NCI-H524 (cell line): Measurements from ENCODE around the gene SAMD3.
"Not testable (repeated sequence)": the region's sequence is repeated elsewhere in the genome, so short reads cannot be mapped to it uniquely, and the experiment has no call there.

Experiments used
- DNase-seq, 2 experiments: peaks; one replicate each; lab custom pipeline; 2025; lab: John Stamatoyannopoulos, UW

Gene SAMD3, protein sequence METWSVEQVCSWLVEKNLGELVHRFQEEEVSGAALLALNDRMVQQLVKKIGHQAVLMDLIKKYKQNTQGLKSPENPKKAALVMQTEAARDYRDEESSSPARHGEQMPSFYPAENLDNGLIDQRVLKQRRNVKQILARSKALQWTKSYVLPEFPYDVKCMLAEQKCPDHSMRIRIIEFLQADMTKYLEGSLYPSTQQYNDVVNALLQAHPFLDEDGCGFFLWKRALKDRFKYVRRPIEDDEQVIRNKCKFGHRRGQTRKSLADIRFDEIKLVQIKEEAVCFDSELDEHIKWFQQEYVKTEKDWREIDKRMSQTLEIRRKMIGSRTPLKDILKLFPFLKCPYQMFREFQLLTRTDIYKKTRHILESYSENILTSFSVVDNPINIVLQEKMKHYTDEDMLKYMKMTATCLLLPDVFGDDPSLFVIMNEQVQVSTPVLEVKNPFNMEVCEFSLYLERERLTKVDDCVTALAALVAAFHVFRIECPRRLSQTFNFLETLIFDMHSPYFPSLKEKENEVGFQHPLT

DNA sequence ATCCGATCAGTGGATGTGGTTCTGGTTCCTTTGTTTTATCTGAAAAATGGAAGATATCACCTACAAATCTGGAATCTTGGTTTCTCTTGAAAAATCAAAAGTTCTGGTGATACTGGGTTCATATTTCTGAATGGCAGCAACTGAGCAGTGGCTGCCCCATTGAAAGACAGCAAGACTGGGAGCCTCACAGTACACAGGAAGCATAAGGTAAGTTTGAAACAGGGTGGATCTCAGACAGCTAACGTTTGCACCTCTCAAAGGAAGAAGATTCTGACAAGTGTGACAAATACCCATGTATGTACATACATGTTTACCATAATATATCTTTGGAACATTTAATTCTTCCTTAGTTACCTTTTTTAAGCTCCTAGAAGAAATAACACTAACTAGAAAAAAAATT, at the start of gene SAMD3:
SAMD3 (minus strand) TSS at position 177 of the 400 bp plus-strand sequence. CDS start 7,678 bp downstream, outside the sequence.
- DNase-seq: no peak

DNA sequence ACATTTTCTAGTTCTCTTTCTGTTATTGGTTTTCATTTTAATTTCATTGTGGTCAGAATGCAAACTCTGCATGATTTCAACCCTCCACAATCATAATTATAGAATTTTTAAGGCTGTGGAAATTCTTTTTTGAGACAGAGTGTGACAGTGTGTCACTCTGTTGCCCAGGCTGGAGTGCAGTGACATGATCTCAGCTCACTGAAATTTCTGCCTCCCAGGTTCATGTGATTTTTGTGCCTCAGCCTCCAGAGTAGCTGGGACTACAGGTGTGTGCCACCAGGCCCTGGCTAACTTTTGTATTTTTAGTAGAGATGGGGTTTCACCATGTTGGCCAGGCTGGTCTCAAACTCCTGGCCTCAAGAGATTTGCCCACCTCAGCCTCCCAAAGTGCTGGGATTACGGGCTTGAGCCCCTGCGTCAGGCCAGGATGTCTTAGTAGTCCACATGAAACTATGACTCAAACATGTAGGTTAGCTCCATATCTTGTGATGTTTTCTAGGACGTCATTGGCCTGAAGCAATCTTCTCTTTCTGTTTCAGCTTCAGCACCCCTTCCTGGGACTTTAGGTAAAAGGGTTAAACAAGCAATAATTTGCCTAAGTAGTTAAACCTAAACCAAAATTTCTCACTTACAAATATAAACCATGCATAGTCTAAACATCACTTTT, 47.4 kb upstream of the SAMD3 start:
- DNase-seq: no peak

DNA sequence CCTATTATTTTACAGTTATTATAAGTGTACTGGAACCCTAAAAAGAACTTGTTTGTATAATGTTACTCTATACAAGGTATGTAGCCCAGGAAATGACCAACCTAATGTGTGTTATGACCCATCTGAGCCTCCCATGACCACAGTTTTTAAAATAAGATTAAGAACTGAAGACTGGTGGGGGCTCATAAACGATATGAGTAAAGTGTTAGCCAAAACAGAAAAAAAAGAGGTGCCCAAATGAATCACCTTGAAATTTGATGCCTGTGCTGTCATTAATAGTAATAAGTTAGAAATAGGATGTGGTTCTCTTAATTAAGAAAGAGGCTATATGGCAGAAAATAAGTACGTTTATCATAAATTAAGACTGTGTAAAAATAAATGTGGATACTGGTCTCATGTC, 42.8 kb upstream of the SAMD3 start:
- DNase-seq: not testable (repeated sequence)

DNA sequence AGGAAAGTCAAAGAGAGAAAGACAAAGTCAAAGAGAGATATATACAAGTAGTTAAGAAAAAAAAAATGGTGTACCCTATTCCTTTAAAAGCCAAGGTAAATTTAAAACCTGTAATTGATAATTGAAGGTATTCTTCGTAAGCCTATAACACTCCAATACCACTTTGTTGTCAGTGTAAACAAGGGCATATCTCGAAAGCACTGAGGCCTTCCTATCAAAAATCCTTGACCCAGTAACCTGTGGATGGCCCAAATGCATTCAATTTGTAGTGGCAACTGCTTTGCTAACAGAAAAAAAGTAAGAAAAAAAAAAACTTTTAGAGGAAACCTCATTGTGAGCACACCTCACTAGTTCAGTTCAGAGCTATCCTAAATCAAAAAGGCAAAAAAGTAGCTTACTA, 39.3 kb upstream of the SAMD3 start:
- no peak for DNase-seq

DNA sequence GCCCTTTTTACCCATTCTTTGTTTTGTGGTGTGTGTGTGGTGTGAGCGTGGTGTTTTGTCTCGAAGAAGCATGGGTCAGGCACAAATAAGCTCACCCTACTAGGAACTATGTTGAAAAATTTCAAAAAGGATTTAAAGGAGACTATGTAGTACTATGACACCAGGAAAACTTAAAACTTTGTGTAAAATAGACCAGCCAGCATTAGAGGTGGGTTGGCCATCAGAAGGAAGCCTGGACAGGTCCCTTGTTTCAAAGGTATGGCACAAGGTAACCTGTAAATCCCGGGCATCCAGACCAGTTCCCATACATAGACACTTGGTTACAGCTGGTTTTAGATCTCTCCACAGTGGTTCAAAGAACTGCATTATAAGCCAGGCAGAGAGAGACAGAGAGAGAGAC, 38.8 kb upstream of the SAMD3 start:
- DNase-seq: not testable (repeated sequence)

DNA sequence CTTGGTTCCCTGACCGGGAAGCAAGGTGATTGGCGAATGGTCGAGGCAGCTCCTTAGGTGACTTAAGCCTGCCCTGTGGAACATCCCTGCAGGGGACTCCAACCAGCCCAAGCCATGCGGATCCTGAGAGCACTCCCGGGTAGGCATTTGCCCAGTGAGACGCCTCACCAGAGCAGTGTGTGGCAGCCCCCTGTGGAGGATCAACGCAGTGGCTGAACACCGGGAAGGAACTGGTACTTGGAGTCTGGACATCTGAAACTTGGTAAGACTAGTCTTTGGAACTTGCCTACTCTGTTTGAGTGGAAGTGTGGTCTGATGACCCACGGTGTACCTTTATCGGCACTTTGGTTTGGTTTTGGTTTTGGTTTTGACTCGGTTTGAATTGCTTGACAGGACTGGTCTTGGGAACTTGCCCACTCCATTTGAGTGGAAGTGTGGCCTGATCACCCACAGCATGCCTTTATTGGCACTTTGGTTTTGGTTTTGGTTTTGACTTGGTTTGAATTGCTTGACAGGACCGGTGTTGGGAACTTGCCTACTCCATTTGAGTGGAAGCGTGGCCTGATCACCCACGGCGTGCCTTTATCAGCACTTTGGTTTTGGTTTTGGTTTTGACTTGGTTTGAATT, 38.0 kb upstream of the SAMD3 start:
- not testable (repeated sequence) for DNase-seq

DNA sequence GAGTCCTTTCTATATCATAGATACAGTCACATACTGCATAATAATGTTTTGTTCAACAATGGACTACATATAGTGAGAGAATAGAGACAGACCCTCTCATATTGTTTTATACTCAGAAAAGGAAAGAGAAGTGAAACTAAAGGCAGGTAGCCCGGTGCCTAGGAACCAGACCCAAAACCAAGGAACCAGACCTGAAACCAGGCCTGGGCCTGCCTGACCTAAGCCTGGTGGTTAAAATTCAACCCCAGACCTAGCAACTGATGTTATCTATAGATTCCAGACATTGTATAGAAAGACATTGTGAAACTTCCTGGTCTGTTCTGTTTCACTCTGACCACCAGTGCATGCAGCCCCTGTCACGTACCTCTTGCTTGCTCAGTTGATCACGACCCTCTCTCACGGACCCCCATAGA, 37.3 kb upstream of the SAMD3 start:
- DNase-seq: not testable (repeated sequence)

DNA sequence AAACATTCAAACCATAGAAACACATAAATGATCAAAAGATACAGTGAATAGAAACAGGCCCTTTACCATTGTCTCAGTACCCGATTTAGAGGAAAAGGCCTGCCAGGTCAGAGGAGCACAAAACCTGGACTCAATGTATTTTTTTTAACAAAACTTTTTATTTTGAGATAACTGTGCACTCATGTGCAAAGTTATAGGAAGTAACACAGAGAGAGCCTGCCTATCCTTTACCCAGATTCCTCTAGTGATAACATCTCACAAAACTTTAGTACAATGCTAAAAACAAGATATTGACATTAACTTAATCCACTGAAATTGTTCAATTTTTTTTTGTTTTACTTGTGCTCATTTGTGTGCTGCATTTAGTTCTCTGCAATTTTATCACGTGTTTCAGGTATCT, 36.8 kb upstream of the SAMD3 start:
- no peak for DNase-seq

DNA sequence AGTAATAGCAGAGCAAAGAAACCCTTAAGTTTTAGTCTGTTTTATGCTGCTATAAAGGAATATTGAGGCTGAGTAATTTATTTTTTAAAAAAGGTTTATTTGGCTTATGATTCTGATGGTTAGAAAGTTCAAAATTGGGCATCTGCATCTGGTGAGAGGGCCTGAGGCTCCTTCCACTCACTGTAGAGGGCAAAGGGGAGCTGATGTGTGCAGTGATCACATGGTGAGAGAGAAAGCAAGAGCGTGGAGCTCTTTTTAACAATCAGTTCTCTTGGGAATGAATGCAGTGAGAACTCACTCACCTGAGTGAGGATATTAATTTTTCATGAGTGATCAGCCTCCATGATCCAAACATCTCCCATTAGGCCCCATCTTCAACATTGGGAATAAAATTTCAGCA, 36.4 kb upstream of the SAMD3 start:
- no peak for DNase-seq

DNA sequence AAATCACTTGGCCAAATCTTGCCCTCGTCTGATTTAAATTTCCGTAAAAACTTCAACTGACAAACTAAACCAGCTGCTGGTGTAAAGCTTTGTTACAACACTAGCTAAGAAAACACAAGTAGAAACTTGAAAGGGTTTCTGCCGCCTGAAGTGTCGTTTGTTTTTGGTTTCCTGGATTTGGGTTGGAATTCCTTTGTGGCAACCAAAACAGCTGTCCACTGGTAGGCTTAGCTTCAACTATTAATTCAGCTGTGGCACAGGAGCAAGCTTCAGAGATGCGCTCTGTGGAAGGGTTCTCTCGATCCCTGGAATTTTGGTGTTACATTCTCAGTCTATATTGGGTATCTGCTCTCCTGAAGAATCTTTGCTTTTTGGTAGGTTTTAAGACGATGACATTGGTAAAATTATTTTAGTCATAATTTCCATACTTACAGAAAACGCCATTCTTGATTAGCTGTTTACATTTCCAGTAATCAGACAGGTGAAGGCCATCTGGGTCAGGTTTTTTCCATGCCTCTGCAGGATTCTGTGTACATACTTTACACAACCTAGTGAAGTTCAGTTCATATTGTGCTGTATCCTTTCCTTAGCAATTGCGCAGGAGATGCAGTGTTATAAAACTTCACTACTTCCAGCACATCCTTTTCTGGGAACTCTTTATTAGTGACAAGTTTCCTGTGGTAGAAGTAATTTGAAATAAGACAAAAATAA, 29.9 kb upstream of the SAMD3 start:
- no peak for DNase-seq

DNA sequence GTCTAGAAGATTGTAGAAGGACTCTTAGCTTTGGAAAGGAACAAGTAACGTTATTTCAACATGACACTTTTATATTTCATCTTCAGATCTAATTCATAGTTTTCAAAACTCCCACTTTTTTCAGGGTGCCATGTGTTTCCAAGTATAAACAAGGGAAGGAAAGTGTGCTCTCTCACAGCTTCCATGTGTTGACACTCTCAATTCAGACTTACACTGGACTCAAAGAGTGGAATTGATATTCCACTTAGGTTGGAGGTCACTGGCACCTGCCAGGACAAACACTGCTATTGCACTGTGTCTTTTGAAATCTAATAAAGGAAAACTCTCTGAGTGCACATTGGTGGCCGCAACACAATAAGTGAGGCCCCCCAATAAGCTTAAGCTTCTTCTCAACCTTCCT, 22.5 kb upstream of the SAMD3 start:
- no peak for DNase-seq

DNA sequence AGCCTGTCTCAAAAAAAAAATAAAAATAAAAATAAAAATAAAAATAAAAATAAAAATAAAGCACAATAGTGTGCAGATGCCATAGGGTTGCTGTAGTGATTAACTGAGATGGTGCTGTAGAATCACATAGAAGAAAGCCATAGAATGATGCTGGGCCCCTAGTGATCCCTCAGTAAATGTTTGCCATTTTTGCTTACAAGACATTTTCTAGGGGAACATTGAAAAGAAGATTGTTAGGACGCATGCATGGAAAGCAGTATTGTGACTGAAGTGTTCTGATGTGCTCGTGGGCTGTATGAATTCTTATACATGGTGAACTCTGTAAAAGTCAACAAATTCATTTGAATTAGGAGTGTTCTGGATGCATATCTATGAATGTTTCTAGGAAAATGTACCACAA, 22.0 kb upstream of the SAMD3 start:
- no peak for DNase-seq

DNA sequence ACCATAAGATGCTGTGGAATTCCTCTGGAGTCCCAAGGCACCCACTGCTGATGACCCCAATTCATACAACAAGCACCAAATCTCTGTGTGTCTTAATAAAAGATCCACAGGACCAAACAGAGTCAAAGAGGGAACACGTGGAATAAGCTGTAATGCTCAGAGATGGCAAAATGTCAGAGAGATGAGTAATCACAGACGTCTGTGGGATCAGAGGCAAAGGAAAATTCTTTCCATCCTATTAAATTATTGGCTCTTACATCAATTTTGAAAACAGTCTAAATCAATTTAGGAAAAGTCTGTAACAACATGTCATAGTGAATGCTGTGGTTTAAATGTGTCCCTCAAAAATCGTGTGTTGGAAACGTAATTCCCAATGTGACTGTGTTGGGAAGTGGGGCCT, 17.5 kb upstream of the SAMD3 start:
- DNase-seq: no peak

DNA sequence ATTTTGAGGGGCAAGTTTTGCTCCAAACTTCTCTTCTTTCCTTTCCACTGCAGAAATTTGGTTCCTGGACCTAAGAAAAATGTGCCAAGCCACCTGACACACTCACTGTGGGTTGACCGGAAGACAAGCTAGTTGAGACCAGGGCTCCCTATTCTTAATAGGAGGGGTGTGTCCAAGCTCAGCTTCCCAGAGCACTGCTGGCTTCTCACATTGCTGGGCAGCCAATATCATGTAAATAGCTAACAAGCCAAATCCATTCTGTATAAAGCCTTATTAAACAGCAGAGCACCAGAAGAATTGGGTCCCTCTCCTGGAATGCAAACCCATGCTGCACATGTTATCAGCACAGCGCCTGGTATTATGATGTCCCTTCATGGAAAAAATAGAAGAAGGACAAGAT, 17.0 kb upstream of the SAMD3 start:
- no peak for DNase-seq

DNA sequence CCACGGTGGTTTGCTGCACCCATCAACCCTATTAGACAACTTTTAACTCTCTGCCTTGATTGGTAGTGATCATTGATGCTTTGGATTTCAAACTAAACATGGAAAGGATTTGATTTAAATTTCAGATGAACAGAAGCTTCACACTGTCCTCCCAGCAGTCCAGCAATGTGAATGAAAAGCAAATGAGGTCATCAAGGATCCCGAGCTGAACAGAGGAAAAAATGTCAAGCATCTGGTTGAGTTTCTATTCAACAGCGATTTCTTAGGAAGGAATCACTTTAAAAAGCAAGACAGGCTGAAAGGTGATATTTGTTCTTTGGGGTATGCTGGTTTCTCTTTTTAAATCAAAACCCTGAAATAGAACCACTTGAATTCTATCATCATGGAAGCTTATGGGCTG, 10.6 kb upstream of the SAMD3 start:
- DNase-seq: no peak

DNA sequence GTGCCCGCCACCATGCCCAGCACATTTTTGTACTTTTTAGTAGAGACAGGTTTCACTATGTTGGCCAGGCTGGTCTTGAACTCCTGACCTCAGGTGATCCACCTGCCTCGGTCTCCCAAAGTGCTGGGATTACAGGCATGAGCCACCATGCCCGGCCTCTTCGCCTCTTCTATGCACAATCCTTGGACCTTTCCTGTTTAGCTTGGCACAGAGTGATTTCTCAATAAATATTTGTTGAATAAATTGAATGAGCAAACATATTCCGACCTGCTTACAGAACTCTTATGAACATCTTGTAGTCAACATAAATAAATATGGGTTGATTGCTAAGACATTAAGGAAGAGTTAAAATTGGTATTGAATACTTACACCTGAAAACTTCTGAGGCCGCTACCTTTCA, 7.8 kb upstream of the SAMD3 start:
- not testable (repeated sequence) for DNase-seq

DNA sequence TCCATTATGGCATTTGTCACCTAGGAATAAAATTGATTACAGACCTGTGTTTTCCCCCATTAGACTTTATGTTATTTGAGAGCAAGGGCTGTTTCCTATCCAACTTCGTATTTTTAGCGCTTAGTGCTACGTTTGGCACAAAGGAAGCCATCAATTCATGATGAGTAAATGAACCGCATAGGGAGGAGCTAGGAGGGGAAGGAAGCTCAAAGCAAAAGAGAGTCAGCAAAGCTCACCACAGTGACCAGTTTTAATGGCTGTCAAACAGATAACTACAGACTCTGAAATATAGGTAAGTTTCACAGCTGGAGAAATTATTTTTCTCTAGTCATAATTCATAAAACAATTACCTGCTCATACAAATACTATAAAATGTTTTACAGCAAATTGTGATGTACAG, 6.9 kb upstream of the SAMD3 start:
- DNase-seq: no peak

DNA sequence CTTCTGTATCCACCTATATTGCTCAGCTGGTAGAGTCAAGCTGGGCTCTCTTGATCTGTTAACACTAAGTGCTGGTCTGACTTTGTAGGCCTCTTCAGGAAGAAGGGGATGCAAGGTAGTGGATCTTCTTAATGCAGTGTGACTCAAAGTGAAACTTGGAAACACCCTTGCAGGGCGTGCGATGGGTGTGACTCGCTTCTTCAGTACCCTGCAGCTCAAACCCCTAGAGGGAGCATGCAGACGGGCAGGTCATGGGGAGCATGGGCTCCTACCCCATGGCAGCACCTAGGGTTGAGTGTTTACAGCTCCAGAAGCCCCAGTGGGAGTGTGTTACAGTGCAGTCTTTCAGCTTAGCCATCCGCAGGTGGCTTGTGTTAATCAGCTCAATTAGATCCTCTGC, 757 bp upstream of the SAMD3 start:
- no peak for DNase-seq

DNA sequence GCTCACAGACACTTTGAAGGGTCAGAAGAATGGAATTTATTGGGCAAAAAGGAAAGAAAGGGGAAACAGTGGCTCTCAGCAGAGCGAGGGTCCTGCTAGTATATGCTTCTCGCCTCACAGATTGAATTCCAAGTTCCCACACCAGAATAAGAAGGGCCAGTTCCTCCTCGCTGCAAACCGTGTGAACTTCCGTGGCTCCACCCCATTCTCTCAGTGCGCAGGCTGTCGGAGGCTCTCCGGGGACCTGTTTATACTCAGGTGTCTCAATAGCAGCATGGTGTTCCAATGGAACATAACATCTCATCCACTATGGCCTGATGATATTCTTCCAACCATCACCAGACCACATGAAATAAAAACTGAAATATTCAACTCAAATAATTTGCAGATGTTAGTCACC, 4.6 kb downstream of the SAMD3 start:
- DNase-seq: no peak

DNA sequence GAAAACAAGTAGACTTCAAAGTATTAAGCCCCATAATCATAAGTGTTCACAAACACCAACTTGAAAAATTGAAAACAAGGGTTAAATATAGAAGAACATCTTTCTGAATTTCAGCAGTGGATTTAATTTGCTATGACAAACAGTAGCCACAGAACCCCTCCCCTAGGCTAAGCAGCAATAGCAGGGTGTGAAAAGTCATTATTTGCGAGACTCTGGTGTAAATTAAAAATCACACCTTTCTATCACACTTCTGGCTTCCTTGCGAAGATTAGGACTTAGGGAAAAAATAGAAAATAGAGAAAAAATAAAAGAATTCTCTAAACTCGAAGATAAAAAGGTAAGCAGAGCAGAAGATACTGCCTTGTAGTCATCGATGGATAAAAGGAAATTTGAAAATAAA, 6.1 kb downstream of the SAMD3 start:
- no peak for DNase-seq

DNA sequence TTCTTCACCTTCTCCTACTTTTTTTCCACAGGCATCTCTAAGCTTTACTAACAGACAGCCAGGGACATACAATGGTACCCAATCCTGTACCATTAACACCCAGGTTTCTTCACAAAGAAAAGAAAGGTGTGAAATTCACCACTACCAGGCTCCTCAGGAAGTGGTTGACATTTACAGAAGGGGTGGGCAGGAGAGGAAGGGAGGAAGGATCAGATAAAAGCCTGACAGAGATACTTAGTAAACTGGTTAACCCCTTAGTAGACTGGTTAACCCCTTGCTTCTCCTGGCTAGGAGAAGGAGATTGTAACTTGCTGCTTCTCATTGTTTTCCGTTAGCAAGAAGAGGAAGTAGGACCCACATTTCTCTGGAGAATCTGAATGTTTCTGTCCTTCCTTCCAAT, 7.2 kb downstream of the SAMD3 start:
- no peak for DNase-seq

DNA sequence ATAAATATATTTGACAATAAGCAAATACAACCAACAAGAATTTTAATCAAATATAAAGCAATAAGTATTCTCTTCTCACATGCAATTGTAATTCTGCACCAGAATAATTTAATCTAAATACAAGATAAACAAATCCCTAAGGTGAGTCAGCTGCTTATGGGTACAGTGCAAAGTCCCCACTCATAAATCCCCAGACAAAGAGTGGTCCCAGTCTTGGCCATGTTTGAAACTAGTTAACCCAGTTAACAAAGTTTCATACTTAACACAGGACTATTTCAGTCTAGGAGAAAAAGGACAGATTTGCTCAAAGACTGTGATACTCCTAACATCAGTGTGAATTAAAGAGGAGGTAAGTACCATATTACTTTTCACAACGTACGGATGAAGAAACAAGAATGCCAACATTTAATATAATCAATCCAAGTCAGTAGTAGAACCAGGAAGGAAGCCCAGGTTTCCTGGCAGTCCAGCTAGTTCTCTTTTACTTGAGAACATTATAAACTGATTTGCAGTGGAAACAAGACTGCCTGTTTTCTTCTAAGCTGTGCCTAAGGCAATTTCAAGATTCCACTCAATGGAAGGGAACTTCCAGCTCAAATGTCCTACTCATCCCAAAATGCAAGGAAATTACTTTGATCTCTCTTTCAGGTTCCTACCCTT, 10.4 kb downstream of the SAMD3 start:
- no peak for DNase-seq
